PC-9 (cell line): ENCODE measurements around the gene KCNAB3. TPM values are rescaled to one million over a fixed set of nuclear protein-coding genes. Genes with fewer than 3 reads are reported as not detected.

Experiments used
- BruUV-seq: library from RNA; stranded (reverse); fragments of 400-500 nt; replicated peaks from 2 replicates; lab custom pipeline; 2021; lab: Mats Ljungman, UMichigan
- CTCF ChIA-PET: fragments of 300-600 bp; sonication (Branson Sonifier 250); formaldehyde crosslinking; loops from one replicate; lab custom pipeline; 2022; ENCODE audit warnings: antibody characterized with exemption; lab: Charles Lee
- POLR2A ChIA-PET: fragments of 300-600 bp; sonication (Branson Sonifier 250); formaldehyde crosslinking; loops from one replicate; lab custom pipeline; 2022; ENCODE audit warnings: antibody characterized with exemption; ENCODE audit not compliant: unreplicated experiment; lab: Charles Lee
- DNase-seq, 2 experiments: peaks; one replicate each; pipeline versions ENCODE4 v3.0.0 to v3.0.0-alpha.2; 2015 to 2022; ENCODE audit warnings: mixed read lengths in 1 of 2
- H2AFZ ChIP-seq: fragments of 200-600 bp; sonication (generic); 2 replicates; pipeline ENCODE4 v1.8.1; 2017; ENCODE audit warnings: antibody characterized with exemption
- H3F3A ChIP-seq: fragments of 200-600 bp; sonication (generic); 2 replicates; pipeline ENCODE4 v1.8.1; 2017; ENCODE audit warnings: antibody characterized with exemption, mild to moderate bottlenecking, low read depth; ENCODE audit not compliant: insufficient read depth
- H3K27ac ChIP-seq: fragments of 200-600 bp; sonication (generic); 2 replicates; pipeline ENCODE4 v1.6.1; 2016; ENCODE audit warnings: mixed run types
- H3K27me3 ChIP-seq: fragments of 200-600 bp; sonication (generic); 2 replicates; pipeline ENCODE4 v1.6.1; 2016; ENCODE audit warnings: low read depth, mixed run types; ENCODE audit not compliant: insufficient read depth
- H3K36me3 ChIP-seq: fragments of 200-600 bp; sonication (generic); 2 replicates; pipeline ENCODE4 v1.6.1; 2016; ENCODE audit warnings: low read depth, mixed run types
- H3K4me1 ChIP-seq: fragments of 200-600 bp; sonication (generic); replicated peaks from 2 replicates; pipeline ENCODE4 v1.6.1; 2016; ENCODE audit warnings: mixed run types; ENCODE audit not compliant: insufficient read depth
- H3K4me2 ChIP-seq: fragments of 200-600 bp; sonication (generic); 2 replicates; pipeline ENCODE4 v1.6.1; 2017; ENCODE audit warnings: mixed run types
- H3K4me3 ChIP-seq: fragments of 200-600 bp; sonication (generic); 2 replicates; pipeline ENCODE4 v1.6.1; 2016; ENCODE audit warnings: mixed run types
- H3K79me2 ChIP-seq: fragments of 200-600 bp; sonication (generic); 2 replicates; pipeline ENCODE4 v1.6.1; 2017; ENCODE audit warnings: low read depth, mixed run types
- H3K9me2 ChIP-seq: fragments of 200-600 bp; sonication (generic); 2 replicates; pipeline ENCODE4 v1.8.1; 2017; ENCODE audit warnings: mild to moderate bottlenecking; ENCODE audit not compliant: insufficient read depth
- H3K9me3 ChIP-seq: fragments of 200-600 bp; sonication (generic); 2 replicates; pipeline ENCODE4 v1.8.1; 2016; ENCODE audit warnings: low read depth; ENCODE audit not compliant: insufficient read depth
- H4K20me1 ChIP-seq: fragments of 200-600 bp; sonication (generic); 2 replicates; pipeline ENCODE4 v1.8.1; 2017; ENCODE audit not compliant: insufficient read depth
- CTCF ChIP-seq: fragments of 200-600 bp; sonication (generic); conservative IDR thresholded peaks from 2 replicates; pipeline ENCODE4 v1.6.1; 2017; ENCODE audit warnings: mixed run types, antibody characterized with exemption, mild to moderate bottlenecking, moderate library complexity
- EZH2 ChIP-seq: fragments of 200-600 bp; sonication (generic); IDR thresholded peaks from 2 replicates; pipeline ENCODE4 v1.8.0; 2017; ENCODE audit warnings: antibody characterized with exemption, low read depth
- intact Hi-C: fragments of 100-400 bp; cut with micrococcal nuclease; formaldehyde crosslinking; loops from one replicate; pipeline ENCODE4 v1.10.0; 2022; ENCODE audit not compliant: unreplicated experiment
- total RNA-seq: library from RNA; stranded (reverse); gene quantifications from 2 replicates; pipeline ENCODE4 v1.2.3, GENCODE V29; 2021

KCNAB3 gene
- total RNA-seq, 1 experiment from 2014 or later = 13.8 TPM

GRCh38 chr17:7910281-7910680 lies 19.4 kb downstream of the KCNAB3 start:
- ChIA-PET CTCF (no interaction called here), POLR2A (interaction anchor here (0.6 kb wide), 1 partner anchor 249 kb away, joined by 4 read pairs; no protein-coding TSS in a partner anchor)
- H3K27me3 ChIP-seq = no peaks in the 10 kb centered on the region
- no peaks in the 10 kb centered on the region for H4K20me1 ChIP-seq
- no peak overlapping the region for H3K4me3 ChIP-seq
- DNase-seq = no peak
- H3K4me2 ChIP-seq = no peak overlapping the region
- peaks cover 14% of the 10 kb centered on the region; the same call in 1 of the 2 replicates for H3F3A ChIP-seq
- H3K9me3 ChIP-seq = no peaks in the 10 kb centered on the region
- H3K4me1 ChIP-seq = no peaks in the 10 kb centered on the region
- intact Hi-C loops = loop anchor here (5.0 kb wide), 1 partner anchor 48 kb away; no protein-coding TSS in a partner anchor
- no peaks in the 10 kb centered on the region for H3K36me3 ChIP-seq
- H3K27ac ChIP-seq = no peak overlapping the region
- H2AFZ ChIP-seq = no peak overlapping the region
- no peaks in the 10 kb centered on the region for H3K79me2 ChIP-seq
- TF ChIP-seq EZH2 (no peak), CTCF (no peak)
- no peaks in the 10 kb centered on the region for H3K9me2 ChIP-seq
- BruUV-seq = no TSS peak

GRCh38 chr17:7909089-7909488 lies 20.6 kb downstream of the KCNAB3 start:
- DNase-seq = no peak
- Histone ChIP-seq H2AFZ (no peak overlapping the region), H3K27ac (no peak overlapping the region), H3K9me3 (no peaks in the 10 kb centered on the region), H3K27me3 (no peaks in the 10 kb centered on the region), H3K4me1 (no peaks in the 10 kb centered on the region), H3K9me2 (no peaks in the 10 kb centered on the region), H4K20me1 (no peaks in the 10 kb centered on the region), H3K4me2 (no peak overlapping the region), H3F3A (peaks cover 3% of the 10 kb centered on the region; the same call in 1 of the 2 replicates), H3K4me3 (no peak overlapping the region), H3K79me2 (no peaks in the 10 kb centered on the region), H3K36me3 (no peaks in the 10 kb centered on the region)
- ChIA-PET CTCF (no interaction called here), POLR2A (no interaction called here)
- TF ChIP-seq CTCF = no peak
- no peak for TF ChIP-seq EZH2
- BruUV-seq = no TSS peak
- intact Hi-C loops = no loop called here

- no peaks in the 10 kb centered on the region for H3K36me3 ChIP-seq
- DNase-seq = peak in 1 of 2 experiments; percentile 14
- CTCF ChIA-PET = no interaction called here
These were observed 26.2 kb downstream of the KCNAB3 start for GRCh38 chr17:7903154-7904103.

More at GRCh38 chr17:7903154-7904103, 26.2 kb downstream of the KCNAB3 start:
- Histone ChIP-seq H3K79me2 (no peaks in the 10 kb centered on the region), H3K4me1 (no peaks in the 10 kb centered on the region), H2AFZ (no peak overlapping the region), H3K9me2 (no peaks in the 10 kb centered on the region), H3K9me3 (no peaks in the 10 kb centered on the region), H3K4me3 (no peak overlapping the region), H3F3A (no peaks in the 10 kb centered on the region), H4K20me1 (no peaks in the 10 kb centered on the region), H3K4me2 (no peak overlapping the region), H3K27me3 (no peaks in the 10 kb centered on the region), H3K27ac (no peak overlapping the region)
- BruUV-seq = TSS peak; percentile 16
- POLR2A ChIA-PET = no interaction called here
- TF ChIP-seq EZH2 (no peak), CTCF (no peak)
- intact Hi-C loops = no loop called here
